ENCODE measurements around the gene NAPA.

NAPA gene

GRCh38 chr19:47512183-47512947 is 2.5 kb downstream of the NAPA start:
- TF ChIP-seq ZNF274 (IDR thresholded peaks at IDR 0.05; ENCODE audit: low read depth, low read length): no peak
- peak overlapping the region; percentile 80; the same call in 1 of the 2 replicates for H3K4me3 ChIP-seq (ENCODE audit: low read length)

GRCh38 chr19:47511681-47512080 is 3.2 kb downstream of the NAPA start:
- no peak overlapping the region for H3K4me3 ChIP-seq (ENCODE audit: low read length)

GRCh38 chr19:47511128-47511517 is 3.7 kb downstream of the NAPA start:
- no peak overlapping the region for H3K4me3 ChIP-seq (ENCODE audit: low read length)
- TF ChIP-seq ZNF274 (IDR thresholded peaks at IDR 0.05; ENCODE audit: low read depth, low read length): no peak

More at GRCh38 chr19:47511681-47512080, 3.2 kb downstream of the NAPA start:
- no peak for TF ChIP-seq ZNF274 (IDR thresholded peaks at IDR 0.05; ENCODE audit: low read depth, low read length)

GRCh38 chr19:47510516-47511127 is 4.2 kb downstream of the NAPA start:
- TF ChIP-seq ZNF274 (IDR thresholded peaks at IDR 0.05; ENCODE audit: low read depth, low read length): no peak
- H3K4me3 ChIP-seq (ENCODE audit: low read length): no peak overlapping the region

GRCh38 chr19:47509973-47510372 is 4.9 kb downstream of the NAPA start:
- no peak for TF ChIP-seq ZNF274 (IDR thresholded peaks at IDR 0.05; ENCODE audit: low read depth, low read length)
- no peak overlapping the region for H3K4me3 ChIP-seq (ENCODE audit: low read length)

- H3K4me3 ChIP-seq (ENCODE audit: low read length): no peak overlapping the region
- TF ChIP-seq ZNF274 (IDR thresholded peaks at IDR 0.05; ENCODE audit: low read depth, low read length): no peak
Measured at GRCh38 chr19:47509170-47509847, 5.6 kb downstream of the NAPA start.

- no peak for TF ChIP-seq ZNF274 (IDR thresholded peaks at IDR 0.05; ENCODE audit: low read depth, low read length)
- no peak overlapping the region for H3K4me3 ChIP-seq (ENCODE audit: low read length)
Measured at GRCh38 chr19:47508721-47509120, 6.1 kb downstream of the NAPA start.

- no peak for TF ChIP-seq ZNF274 (IDR thresholded peaks at IDR 0.05; ENCODE audit: low read depth, low read length)
- H3K4me3 ChIP-seq (ENCODE audit: low read length): no peak overlapping the region
Measured at GRCh38 chr19:47507924-47508553, 6.8 kb downstream of the NAPA start.

- H3K4me3 ChIP-seq (ENCODE audit: low read length): no peak overlapping the region
- TF ChIP-seq ZNF274 (IDR thresholded peaks at IDR 0.05; ENCODE audit: low read depth, low read length): no peak
Measured at GRCh38 chr19:47507012-47507411, 7.9 kb downstream of the NAPA start.

GRCh38 chr19:47506459-47506858 is 8.4 kb downstream of the NAPA start:
- no peak for TF ChIP-seq ZNF274 (IDR thresholded peaks at IDR 0.05; ENCODE audit: low read depth, low read length)
- no peak overlapping the region for H3K4me3 ChIP-seq (ENCODE audit: low read length)

GRCh38 chr19:47505506-47505905 is 9.4 kb downstream of the NAPA start:
- TF ChIP-seq ZNF274 (IDR thresholded peaks at IDR 0.05; ENCODE audit: low read depth, low read length): no peak

GRCh38 chr19:47503826-47504150 is 11.1 kb downstream of the NAPA start:
- no peak for TF ChIP-seq ZNF274 (IDR thresholded peaks at IDR 0.05; ENCODE audit: low read depth, low read length)
- H3K4me3 ChIP-seq (ENCODE audit: low read length): no peak overlapping the region

More at GRCh38 chr19:47505506-47505905, 9.4 kb downstream of the NAPA start:
- no peak overlapping the region for H3K4me3 ChIP-seq (ENCODE audit: low read length)

GRCh38 chr19:47503130-47503825 is 11.6 kb downstream of the NAPA start:
- no peak overlapping the region for H3K4me3 ChIP-seq (ENCODE audit: low read length)
- no peak for TF ChIP-seq ZNF274 (IDR thresholded peaks at IDR 0.05; ENCODE audit: low read depth, low read length)
